SHP77 (cell line): ENCODE results near the gene SH3TC1.

Source experiments
- DNase-seq, 2 experiments: peaks; one replicate each; lab custom pipeline; 2025; lab: John Stamatoyannopoulos, UW

SH3TC1 gene

DNA sequence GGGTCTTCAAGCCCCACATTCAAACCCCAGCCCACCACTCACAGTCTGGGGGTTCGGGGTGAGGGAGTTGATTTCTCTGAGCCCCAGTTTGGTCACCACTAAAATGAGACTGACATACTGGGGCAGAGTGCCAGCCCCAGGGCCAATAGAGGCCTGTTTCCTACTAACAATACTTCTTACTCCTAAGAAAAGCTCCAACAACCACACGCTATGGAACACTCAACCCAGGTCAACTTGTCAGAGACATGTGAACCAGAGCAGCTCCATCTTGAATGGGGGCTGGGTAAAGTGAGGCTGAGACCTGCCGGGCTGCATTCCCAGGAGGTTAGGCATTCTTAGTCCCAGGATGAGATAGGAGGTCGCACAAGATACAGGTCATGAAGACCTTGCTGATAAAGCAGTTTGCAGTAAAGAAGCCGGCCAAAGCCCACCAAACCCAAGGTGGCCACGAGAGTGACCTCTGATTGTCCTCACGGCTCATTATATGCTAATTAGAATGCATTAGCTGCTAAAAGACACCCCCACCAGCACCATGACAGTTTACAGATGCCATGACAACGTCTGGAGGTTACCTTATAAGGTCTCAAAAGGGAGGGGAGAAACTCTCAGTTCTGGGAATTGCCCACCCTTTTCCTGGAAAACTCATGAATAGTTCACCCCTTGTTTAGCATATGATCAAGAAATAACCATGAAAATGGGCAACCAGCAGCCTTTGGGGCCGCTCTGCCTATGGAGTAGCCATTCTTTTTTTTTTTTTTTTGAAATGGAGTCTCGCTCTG is 43.9 kb downstream of the SH3TC1 start:
- no peak for DNase-seq

GRCh38 chr4:8244001-8244757 is 45.1 kb downstream of the SH3TC1 start:
- DNase-seq, result no peak

DNA sequence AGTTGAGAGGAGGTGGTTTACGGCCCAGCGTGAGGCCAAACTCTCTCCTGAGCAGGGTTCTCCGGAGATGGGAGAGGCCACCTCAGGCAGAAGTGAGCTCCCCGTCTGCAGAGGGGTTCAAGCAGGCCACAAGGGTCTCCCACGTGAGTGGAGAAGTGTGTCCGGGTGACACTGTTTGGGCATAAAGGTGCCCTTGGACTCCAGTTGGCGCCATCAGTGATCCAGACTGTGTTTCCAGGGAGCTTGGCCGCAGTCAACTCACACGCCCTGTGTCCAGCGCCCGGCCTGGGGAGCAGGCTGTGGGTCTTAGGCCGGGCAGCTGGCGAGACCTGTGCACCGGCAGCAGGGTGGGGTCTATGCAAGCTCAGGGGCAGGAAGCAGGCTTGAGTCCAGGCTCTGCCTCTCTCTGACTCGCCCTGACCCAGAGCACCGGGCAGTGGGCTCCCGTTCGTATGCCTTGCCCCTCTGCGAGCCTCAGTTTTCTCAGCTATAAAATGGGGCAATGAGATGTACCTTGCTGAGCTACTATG is 45.9 kb downstream of the SH3TC1 start:
- no peak for DNase-seq

DNA sequence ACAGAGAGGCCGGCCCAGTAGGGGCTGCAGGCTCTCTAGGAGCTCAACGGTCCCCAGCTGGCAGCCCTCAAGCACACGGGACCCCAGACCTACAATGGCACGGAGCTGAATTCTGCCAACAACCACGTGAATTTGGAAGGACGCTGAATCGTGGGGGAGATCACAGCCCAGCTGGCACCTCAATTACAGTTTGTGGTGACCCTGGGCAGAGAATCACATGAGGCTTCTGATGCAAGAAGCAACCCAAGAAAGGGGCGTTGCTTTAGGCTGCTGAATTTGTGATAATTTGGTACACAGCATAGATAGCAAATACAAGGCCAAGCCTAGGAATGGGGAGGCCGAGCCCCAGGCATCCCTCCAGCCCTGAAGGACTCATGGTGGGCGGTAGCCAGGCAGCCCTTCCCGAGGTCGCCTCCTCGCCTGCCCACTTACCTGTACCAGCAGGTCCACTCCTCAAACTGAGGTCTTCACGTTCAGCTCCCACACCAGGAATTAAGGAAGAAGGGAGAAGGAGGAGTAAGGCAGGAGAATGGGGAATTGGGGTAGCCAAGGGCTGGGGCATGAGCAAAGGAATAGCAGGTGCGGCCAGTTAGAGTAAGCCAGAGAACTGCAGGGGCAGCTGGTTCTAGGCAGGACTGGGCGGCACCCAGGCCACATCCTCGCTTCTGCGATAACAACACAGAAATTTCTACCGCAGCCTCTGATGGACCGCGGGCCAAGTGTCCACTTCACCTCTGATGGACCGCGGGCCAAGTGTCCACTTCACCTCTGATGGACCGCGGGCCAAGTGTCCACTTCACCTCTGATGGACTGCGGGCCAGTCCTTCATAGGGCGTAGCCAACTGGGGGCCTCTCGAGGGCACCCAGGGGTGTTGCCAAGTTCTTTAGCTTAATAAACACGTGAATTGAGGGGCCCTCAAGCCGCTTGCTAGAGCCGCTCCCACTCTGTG is 47.1 kb downstream of the SH3TC1 start:
- DNase-seq, result no peak

DNA sequence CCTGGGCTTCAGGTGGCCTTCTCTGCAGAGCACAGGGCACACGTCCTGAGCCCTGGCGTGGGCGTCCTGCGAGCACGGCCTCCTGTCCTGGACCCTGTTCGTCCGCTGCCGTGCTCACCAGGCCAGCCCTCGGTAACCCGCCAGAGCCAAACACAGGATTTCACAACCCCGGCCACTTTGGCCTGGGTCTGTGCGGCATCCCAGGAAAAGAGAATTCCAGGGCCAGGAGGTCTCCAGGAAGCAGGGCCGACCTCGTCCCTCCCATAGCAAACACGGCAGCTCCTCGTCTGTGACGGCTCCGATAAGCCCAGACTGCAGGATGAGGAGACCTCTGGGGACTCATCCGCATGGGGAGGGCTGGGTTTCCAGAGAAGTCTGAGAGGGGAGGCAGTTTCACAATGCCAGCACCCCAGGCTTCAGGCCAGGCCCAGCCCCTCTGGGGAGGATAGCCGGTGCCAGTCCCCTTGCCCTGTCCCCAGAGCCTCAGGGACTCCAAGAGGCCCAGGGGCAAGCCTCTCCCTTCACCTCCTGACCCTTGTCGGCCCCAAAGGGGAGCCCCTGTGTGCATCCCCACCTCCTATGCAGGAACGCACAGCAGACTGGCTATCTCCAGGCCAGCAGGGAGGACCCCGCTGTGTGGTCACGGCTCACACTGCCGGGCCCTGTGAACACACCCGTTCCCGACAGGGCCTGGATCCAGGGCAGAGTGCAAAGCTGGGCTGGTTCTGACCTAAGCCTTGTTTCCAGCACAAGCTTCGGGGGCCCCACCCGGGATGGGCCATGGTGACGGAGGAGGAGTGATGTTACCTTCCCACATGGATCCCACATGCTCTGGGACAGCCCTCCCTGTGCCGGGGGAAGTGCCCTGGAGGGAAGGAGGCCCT is 48.2 kb downstream of the SH3TC1 start:
- no peak for DNase-seq

DNA sequence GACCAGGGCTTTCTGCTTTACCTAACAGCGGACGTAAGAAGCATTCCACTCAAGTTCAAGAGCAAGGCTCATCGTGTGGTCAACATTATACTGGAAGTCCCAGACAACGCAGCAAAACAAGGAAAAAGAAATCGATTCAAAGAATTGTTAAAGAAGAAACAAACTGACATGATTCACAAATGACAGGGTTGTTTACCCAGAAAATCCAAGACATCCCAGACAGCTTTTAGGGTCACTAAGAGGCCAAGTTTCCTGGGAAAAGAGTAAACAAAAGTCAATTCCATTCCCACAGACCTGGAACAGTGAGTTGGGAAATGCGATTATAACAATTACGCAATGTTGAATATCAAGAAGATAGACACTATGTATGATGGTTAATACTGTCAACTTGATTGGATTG is 49.0 kb downstream of the SH3TC1 start:
- no peak for DNase-seq

DNA sequence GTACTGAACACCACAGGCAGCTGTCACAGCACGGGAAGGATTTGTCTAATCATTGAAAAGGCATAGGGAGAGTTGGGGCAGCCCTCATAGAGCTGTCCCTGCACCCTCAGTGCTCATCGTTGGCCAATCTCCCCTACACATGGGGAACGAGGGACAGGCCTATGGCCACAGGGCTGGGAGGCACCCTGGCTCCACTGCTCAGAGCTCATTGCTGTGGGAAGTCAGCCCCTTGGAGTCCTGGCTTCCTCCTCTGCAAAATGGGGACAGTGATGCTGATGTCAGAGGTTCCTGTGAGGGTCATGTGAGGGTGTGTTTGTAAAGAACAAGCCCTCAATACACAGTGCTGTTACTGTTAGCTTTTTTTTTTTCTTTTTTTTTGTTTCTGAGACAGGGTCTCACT is 51.1 kb downstream of the SH3TC1 start:
- DNase-seq, result no peak

DNA sequence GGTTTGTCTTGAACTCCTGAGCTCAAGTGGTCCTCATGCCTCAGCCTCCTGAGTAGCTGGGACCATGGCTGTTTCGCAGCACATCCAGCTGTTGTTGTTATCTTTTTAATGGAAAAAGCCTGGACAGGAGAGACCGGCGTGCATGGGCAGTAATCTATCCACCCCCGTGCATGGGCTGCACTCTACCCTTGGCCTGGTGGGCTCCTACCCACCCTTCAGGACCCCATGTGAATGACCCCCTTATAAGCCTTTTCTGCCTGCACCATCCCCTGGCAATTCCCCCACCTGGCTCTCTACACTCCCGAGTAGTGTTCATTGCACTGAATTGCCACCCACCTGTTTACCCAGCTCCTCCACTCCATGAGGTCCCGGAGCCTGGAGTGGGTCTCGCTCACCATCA is 51.5 kb downstream of the SH3TC1 start:
- no peak for DNase-seq

GRCh38 chr4:8251110-8251883 is 52.2 kb downstream of the SH3TC1 start:
- no peak for DNase-seq

DNA sequence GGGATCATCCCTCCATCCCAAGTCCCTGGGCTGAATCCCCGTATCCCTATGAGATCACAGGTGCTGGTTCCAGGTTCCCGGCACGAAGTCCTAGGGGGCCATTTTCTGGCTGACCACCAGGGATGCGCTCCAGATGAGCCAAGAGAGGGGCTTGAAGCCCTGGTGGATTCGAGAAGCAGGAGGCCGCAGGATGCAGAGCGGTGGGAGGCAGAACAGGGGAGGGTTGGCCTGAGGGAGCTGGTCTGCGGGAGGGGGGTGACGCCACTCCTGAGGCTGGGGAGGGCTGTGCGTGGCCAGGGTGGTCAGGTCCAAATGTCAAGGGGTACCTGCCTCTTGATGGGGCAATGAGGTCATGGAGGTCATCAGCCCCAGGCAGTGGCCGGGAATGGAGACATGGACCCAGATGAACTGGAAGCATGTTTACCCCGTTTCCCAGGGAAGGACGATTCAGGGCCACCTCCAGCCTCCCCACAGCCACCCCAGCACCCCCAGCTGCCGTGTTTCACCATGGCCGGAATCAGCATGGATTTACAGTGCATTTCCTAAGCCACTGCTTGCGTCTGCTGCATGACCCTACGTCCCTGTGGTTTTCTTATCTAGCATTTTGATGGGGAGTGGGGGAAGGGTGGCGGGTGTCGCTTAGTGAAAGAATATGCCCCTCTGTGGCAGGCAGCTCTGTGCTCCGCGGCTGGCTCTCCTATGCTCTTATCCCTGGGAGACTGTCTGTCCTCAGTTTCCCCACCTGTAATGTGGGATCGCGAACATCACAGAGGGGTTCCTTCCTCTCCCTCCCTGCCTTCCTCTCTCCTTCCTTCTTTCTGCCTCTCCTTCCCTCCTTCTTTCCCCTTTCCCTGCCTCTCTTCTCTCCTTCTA is 53.4 kb downstream of the SH3TC1 start:
- no peak for DNase-seq

GRCh38 chr4:8254076-8254475 is 55.0 kb downstream of the SH3TC1 start:
- DNase-seq, result no peak

DNA sequence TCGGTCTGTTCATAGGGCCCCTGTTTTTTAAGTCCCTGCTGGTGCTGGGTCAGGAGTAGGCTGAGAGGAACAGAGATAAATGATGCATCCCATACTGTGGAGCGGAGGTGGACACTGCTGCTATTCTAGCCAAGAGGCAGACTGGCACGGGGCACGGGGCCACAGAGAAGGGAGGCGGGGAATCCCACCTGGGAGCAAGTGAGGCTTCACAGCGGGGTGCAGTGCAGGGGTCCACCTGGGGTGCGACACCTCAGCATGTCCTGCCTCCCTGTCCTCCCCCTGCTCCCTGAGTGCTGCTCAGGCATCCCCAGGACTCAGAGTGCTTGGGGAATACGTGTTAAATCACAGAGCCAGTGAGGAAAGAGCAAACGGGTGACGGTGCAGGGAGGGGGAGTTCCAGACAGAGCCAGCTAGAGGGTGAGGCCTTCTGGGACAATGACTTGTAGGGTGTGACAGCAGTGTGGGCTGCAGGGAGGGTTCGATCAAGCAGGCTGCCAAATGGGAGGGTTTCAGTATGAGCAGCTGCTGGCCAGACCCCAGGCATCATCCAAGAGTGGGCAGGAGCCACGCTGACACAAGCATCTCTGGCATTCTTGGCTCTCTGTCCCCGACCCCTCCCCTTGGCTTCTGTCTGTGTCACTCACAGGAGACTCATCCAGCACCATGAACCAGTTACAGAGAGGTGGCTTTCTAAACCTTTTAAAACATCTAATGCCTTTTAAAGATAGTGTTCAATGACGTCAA is 56.8 kb downstream of the SH3TC1 start:
- DNase-seq, result no peak

DNA sequence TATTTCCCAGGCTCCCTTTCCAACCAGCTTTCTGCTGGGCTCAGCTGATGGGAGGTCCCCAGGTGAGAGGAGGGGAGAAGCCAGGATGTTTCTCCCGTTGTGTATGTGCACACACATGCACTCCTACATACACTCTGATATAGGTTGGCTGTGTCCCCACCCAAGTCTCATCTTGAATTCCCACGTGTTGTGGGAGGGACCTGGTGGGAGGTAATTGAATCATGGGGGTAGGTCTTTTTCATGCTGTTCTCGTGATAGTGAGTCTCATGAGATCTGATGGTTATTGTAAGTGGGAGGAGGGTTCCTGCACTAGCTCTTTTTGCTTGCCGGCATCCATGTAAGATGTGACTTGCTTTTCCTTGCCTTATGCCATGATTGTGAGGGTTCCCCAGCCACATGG is 58.8 kb downstream of the SH3TC1 start:
- no peak for DNase-seq

DNA sequence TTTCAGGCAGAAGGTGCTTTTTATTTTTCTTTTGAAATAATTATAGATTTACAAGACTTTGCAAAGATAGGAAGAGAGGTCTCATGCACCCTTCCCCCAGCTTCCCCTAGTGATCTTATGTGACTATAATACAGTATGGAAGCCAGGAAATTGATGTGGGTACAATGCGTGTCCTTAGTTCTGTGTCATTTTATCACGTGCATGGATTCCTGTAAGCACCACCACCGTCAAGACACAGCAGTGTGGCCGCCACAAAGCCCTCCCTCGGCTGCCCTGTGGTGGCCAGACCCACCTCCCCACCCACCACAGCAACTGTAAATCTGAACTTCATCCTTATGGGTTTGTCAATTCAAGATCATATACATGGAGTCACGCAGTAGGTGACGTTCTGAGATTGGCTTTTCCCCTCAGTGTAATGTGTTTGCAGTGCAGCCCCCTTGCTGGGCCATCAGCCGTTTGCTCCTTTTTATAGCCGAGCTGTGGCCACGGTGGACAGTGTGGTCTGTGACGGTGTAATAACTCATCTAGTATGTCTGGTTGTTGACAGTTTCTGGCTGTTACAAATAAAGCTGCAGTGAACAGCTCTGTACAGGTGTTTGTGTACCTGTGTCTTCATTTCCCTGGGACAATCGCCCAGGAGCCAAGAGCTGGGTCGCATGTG is 59.6 kb downstream of the SH3TC1 start:
- no peak for DNase-seq

GRCh38 chr4:8259743-8260430 is 60.8 kb downstream of the SH3TC1 start:
- no peak for DNase-seq

DNA sequence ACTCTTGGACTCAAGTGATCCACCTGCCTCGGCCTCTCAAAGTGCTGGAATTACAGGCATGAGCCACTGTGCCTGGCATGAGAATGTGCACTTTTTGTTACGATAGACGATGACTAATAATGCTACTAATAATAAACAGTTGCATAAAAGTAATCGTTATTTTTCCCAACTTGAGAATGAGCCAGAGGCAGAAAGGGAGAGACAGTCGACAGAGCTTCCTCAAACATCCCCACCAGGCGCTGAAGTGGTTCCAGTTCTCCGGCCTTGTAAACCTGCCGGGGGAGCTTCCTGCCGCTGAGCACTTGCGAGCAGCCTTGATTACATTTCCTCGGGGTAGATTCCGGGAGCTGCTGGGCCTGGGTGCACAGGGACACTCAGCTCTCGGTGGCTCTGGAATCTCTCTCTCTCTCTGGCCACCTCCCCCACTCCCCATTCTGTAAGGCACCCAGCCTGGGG is 61.6 kb downstream of the SH3TC1 start:
- DNase-seq, result no peak

- no peak for DNase-seq
Observed at GRCh38 chr4:8261851-8262535, 62.9 kb downstream of the SH3TC1 start.
